NCI-H460 (cell line): ENCODE measurements around the gene MKX. TPM values are rescaled to one million over a fixed set of nuclear protein-coding genes. Genes with fewer than 3 reads are reported as not detected.
"Not testable (repeated sequence)": the region's sequence is repeated elsewhere in the genome, so short reads cannot be mapped to it uniquely, and the experiment has no call there.

Experiments used
- DNase-seq: peaks from one replicate; pipeline ENCODE4 v3.0.0-alpha.2; 2016; ENCODE audit warnings: low read depth; ENCODE audit errors: extremely low read depth
- total RNA-seq: library from RNA; depleted of rRNA; stranded (reverse); fragments of >200 nt; shearing (Covaris generic); gene quantifications from 2 replicates; pipeline ENCODE4 v1.2.3, GENCODE V29; 2014

The MKX gene
- total RNA-seq, 1 experiment from 2014 or later = 1.1 TPM

DNA sequence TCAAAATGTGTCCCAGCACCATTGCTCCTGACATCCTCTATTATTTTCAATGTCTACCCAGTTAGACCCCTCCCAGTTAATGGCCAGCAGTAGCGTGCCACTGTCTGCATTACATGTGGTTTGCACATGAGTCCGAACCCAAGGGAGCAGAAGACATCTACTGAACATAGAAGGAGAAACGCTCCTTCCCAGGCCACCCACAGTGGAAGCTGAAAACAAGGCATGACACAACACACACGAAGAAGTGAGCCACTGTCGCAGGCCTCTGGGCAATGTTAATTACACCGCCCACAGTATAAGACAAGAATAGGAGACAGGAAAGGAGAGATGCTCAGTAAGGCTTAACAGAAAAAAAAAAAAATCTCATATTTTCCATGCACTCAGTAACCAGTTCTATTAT is 50.5 kb downstream of the MKX start:
- no peak for DNase-seq

DNA sequence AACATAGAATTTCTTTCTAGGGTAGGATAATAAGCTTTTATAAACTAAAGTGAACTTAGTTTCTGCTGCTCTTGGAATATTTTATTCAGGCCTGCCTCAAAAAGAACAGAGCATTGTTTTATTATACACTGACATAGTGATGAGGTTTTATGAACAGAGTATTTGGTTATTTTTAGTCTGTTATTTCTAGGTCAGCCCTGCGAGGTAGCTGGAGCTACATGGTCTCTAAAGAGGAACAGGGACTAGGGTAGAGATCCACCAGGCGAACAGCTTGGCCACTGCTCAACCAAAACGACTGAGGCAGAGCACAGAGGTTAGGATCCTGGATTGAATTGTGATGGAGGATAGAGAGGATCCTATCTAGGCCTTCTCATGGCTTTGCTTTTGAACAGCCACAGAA is 53.0 kb downstream of the MKX start:
- DNase-seq = no peak

DNA sequence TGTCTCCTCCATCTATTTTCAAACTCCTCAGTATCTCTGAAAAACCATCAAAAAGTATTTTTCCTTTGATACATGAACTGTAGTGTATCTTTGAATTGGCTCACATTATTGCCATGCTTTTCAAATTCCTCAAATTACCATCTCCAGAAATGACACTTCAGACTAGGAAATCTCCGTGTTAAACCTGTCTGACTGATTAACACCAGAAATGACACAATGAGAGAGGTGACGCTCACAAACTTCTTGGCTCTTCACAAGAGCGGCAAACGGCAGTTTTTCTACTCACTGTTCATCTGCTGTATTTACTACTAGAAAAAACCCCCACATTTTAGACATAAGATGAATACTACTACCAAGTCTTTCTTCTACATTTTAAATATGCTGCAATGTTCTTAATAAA is 56.6 kb downstream of the MKX start:
- DNase-seq = no peak

DNA sequence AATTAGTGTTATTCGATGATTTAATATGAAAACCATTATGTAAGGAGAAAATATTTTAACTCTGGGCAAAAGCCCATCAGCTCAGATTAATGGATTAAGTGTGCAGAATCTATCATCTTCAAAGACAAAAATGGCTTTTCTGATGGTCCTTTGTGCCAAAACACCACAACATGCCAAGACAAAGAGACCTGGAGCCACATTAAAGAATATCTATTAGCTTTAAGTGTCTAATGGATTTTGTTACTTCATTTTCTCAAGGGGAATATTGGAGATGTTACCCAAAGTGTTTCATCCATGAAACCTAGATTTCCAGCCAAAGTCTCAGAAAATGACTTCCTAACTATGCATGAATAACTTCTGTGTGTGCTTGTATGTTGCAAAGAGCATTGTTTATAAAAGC is 57.3 kb downstream of the MKX start:
- DNase-seq = no peak

DNA sequence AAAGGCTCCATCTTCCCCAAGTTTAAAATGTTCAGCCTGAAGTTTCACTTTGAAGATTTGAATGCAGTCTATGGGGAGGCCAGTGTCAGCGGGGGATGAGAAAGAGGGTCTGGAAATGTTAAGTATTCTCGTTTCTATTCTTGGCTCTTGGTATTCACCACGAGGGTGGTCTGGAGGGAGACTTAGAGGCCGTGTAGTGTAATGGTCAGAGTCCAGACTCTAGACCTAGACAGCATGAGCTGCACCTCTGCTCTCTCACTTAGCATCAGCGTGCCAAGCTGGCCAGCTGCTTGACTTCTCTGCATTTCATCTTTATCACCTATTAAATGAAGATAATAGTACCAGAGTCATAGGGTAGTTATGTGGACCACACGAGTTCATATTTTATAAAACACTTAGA is 57.9 kb downstream of the MKX start:
- DNase-seq = no peak

DNA sequence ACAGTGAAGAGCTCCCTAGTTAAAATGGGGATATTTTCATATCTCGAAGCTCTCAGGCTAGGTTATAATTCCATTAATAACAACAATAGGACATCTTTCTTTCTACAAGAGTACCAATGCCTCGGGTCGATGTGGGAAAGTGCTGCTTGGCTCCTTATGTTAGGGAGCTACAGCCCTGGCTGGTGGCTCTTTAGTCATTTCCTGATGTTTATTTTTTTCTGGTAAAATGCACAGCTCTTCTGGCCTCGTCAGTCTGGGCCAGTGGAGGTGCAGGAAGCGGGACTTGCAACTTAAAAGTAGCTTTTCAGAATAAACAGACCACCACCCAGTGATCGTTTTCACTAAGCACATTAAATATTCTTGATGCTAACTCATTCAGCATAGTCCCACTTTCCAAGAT is 58.3 kb downstream of the MKX start:
- DNase-seq = no peak

DNA sequence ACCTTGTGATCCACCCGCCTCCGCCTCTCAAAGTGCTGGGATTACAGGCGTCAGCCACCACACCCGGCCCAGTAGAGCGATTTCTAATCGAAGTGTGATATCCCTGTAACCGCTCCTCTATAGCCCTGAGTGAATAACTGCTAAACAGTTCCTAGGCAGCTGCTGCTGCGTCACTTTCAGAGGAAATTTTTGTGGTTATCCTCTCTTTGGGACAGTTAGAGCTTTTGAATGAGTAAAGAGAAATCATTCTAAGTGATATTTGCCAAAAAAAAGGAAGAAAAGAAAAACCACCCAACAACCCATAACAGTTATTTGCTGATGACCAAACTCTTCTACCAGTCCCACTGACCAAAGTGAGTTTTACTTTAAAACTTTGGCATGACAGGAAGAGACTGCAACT is 59.9 kb downstream of the MKX start:
- no peak for DNase-seq

DNA sequence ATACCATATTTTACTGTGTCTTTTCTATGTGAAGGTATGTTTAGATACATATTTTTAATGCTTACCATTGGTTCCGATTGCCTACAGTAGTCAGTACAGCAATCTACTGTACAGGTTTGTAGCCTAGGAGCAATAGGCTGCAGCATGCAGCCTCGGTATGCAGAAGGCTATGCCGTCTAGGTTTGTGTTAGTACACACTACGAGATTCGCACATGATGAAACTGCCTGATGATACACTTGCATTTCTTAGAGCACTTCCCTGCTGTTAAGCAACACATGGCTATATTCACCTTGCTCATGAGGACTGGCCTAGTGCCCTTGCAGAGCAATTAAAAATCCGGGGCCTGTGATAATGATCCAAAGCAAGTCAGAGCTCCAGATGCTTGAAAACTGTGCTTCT is 62.4 kb downstream of the MKX start:
- no peak for DNase-seq

DNA sequence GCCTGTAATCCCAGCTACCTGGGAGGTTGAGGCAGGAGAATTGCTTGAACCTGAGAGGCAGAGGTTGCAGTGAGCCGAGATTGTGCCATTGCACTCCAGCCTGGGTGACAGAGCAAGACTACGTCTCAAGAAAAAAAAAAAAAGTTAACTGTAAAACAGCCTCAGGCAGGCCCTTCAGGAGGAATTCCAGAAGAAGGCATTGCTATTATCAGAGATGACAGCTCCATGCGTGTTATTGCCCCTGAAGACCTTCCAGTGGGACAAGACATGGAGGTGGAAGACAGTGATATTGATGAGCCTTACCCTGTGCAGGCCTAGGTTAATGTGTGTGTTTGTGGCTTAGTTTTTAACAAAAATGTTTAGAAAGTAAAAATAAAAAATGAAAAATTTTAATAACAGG is 63.8 kb downstream of the MKX start:
- not testable (repeated sequence) for DNase-seq

DNA sequence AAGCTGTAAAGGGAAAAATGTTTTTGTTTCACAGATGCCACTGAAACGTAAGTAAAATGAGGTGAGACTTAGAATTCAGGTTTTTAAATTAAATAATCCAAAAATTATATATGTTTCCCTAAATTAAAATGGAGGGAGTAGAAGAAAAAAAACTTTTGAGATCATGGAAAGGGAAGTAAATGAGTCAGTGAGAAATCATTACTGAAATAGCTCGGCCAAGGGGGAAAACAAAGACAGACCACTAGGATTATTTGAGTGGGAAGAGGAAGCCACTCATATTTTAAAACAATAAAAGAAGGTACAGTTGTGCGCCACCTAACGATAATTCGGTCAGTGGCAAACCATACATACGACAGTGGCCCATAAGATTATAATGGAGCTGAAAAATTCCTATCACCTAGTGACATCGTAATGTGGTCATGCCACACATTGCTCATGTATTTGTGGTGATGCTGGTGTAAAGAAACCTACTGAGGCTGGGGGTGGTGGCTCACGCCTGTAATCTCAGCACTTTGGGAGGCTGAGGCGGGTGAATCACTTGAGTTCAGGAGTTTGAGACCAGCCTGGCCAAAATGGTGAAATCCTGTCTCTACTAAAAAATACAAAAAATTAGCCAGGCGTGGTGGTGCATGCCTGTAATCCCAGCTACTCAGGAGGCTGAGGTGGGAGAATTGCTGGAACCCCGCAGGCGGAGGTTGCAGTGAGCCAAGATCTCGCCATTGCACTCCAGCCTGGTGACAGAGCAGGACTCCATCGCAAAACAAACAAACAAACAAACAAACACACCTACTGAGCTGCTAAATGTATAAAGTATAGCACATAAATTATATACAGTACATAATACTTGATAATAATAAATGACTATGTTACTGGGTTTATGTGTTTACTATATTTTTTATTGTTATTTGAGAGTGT is 64.7 kb downstream of the MKX start:
- no peak for DNase-seq

DNA sequence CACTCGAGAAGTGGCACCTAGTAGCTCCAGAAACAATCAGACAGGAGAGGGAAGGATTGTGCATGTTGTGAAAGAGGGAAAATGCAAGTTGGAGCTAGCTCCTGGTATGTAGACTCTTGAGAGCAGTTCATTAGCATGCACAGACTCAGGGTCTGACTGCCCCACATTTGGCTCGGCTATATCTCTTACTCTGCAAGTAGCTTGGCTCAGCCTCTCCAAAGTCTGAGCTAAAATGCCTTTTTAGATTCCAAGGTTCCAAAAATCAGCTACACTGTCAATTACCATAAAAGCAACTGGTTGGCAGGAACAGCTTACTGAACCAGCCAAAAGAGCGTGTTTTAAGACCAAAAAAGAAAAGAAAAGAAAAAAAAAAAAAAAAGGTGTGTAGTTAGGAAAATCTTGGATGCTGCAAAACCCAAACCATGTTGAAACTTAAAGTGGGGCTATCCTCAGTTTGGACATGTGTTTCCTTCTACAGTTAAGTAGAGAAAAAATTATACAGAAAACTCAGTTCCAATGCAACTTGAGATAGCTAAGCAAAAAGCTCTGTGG is 65.5 kb downstream of the MKX start:
- DNase-seq = no peak

DNA sequence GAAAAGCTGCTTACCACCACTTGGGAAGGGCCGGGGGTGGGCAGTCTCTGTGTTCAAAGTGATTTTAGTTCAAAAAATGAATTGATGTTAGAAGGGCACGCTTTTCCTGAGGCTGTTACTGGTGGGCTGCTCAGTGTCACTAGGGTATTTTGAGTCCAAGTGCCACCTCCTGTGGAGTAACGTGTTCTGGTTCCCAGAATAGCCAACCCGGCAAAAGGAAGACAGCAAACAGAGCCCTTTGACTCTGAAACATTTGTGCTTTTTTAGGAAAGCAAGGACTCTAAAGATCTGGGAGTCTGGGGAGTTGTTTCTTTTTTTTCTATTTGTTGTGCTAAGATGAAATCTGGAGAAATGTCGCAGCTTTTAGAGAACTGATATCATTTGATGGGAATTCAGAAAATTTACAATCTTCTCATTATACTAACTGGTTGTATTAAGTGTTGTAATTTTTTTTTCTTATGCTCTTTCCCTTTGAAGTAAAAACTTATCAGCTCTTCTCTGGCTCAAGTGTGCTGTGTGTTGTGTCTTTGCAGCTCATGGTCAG is 66.2 kb downstream of the MKX start:
- no peak for DNase-seq

DNA sequence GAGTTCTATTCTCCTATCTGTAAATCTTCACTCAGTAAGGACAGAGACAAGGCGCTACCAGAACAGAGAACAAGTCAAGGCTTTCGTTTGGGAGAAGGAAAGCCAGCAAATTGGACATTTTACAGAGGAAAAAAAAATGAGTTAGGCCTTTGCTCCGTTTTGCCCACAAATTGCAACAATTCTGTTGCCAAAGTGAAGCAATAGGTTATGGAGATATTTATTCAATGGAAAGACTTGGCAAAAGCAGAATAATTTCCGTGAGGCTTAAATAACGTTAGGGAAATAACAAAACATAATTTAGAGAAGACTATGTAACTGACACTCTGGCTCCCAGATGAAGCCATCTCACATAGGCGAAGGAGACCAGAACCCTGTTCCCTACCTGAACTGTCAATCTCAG is 67.5 kb downstream of the MKX start:
- no peak for DNase-seq

DNA sequence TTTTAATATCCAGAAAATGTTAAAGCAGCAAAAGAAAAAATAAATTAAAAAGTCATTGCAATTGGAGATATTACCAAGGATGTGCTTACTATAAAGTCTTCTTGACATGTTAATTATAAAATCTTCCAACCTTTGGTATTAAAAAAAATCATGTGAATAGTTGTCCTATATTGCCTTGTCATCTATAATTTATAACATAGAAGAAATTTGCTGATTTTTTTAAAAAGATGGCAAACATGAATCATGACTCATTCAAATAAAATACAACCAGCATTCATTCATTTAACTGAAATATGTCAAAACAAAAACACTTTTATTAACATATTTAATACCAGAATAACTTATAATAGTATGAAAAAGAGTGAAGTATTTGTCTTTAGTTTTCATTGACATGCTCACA is 72.6 kb downstream of the MKX start:
- DNase-seq = no peak

DNA sequence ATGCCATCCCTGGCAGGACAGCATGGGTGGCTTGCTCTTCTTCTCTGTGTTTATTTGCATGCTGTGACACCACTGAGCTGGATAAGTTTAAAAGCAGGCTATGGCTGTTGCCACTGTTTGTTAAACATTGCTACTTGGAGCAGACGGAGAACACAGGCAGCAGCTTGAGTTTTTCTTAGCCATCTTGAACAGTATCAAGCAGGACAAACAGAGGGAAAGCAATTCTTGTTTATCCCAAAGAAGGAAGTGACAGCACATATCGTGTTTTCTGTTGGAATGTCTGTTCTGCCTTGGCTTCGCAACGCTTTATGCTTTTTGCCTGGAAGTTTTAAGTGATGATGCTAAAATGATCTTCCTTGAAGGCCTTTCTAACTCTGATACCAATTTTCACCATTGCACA is 73.8 kb downstream of the MKX start:
- DNase-seq = no peak

DNA sequence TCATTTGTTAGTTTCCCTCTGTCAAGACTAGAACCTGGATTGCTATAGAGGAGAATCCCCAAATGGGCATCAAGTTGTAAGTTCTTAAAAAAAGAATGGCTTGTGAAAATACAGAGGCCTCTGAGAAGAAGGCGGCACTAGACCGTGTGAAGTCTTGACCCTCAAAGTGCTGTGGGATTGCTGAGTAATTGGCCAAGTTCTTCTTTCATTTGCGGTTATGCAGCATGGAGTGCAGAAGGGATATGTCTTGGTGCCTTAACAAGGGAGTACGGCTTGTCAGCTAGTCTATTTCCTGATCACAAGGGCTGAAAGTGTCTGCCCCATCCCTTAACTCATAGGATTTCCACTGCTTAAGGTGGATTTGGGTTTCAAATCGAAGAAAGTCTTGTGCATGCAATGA is 81.2 kb downstream of the MKX start:
- no peak for DNase-seq

DNA sequence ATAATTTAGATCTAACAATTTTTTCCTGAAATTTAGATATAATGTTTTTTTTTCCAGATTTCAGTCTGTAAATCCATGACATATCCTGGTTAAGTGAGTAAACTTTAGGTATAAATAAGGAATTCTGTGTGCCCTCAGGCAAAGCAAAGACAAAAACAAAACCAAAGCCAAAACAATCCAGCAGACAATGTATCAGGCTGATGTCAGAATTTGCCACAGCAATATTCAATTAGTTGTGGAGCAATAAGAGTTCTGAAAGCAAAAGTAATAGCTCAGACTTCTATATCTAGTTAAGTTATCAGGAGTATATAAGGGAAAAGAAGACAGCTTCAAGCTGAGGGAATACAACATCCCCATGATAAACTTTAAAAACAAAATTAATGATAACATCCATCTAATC is 82.0 kb downstream of the MKX start:
- no peak for DNase-seq

DNA sequence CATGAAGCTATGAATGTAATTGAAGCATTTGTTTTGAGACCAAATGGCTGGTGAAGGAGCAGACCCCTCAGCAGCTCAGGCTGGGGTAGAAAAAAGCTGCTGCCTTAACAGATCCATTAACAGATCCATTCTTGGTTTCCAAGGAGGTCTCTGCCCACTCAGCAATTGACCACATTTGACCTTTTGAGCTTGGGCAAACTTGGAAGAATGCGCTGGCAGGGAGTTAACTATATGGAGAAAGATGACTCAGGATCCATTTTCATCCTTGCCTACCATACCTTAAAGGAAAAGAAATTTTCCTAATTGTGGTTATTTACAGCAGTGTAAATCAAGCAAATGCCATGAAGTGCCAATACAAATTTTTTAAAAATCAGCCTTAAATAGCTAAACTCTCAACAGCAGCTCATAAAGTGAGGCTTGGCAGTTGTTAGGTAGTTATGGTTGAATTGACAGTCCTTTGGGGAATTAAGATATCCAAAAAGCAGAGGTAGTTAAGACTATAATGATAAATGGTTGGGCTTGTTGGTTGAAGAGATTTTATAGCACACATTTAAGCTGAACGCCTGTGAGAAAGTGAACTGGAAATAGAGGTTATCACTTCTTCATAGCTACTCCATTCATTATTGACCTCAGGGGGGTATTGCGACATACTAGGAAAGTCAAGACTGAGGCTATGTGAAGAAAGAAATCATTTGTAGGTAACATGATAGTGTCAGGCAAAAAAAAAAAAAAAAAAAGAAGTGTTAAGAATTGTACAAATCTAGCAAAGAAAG is 83.9 kb downstream of the MKX start:
- DNase-seq = no peak

DNA sequence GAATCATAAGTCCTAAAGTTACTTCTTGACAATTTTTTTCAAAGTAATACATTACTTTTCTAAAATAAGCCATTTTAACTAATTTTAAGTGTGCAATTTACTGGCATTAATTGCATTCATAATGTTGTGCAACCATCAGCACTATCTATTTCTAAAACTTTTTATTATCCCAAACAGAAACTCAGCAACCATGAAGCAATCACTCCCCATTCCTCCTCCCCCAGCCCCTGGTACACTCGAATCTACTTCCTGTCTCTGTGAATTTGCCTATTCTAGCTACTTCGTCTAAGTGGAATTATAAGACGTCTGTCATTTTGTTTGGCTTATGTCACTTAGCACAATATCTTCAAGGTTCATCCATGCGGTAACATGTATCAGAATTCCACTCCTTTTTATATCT is 84.9 kb downstream of the MKX start:
- no peak for DNase-seq

DNA sequence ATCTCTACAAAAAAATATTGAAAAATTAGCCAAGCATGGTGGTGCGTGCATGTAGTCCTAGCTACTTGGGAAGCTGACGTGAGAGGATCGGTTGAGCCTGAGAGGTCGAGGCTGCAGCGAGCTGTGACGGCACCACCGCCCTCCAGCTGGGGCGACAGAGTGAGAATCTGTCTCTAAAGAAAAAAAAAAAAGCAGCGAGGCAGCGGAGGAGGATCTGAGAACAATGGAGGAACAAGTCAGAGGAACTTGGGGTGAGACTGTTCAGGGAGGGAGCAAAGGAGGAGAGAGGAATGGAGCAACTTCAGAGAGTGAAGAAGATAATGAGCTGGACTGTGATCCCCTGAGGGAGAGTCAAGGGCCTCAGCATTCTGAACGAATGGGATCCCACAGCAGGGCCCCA is 85.4 kb downstream of the MKX start:
- DNase-seq = no peak

DNA sequence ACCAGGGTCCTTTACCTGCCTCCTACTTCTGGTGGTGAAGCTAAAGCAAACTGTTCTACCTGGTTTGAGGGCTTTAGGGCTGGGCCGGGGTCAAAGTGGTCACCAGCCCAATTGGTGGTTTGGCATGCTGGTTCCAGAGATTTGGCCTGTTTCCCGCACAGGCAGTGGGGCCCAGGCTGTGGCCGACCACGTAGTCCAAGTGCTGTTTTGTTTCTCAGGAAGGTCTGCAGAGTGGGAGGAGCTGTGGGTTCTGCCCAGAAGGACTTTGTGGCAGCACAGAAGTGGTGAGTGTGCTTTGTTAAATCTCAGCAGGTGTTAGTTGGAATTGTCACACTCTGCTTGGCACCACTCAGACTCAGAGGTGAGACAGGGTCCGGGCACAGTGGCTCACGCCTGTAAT is 85.8 kb downstream of the MKX start:
- DNase-seq = no peak

DNA sequence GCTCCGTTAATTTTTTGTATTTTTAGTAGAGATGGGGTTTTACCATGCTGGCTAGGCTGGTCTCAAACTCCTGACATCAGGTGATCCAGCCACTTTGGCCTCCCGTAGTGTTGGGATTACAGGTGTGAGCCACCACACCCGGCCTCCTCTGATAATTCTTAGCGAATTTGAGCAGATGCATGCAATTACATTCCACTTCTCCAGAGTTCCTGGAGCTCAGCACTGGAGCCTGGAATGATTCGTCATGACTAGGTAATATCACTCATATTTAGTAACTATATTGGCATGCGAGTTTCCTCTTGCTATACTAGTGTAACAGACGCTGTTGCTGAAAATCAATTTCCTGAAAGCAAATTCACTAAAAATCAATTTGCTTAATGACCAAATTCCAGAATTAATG is 86.8 kb downstream of the MKX start:
- no peak for DNase-seq
